Endothelial cell of umbilical vein (primary cell): ENCODE data around the gene PRPF8.

Source experiments
- CTCF ChIP-seq, 2 donors: IDR thresholded peaks; 1 replicate in 1 of 2; 2 replicates in 1 of 2; pipeline ENCODE4 v1.5.1; 2011; ENCODE audit warnings: low read length in 2 of 2, mild to moderate bottlenecking in 2 of 2, moderate library complexity in 2 of 2, control low read depth in 1 of 2, inconsistent platforms in 1 of 2, low read depth in 1 of 2; ENCODE audit not compliant: insufficient read depth in 1 of 2; ENCODE audit errors: extremely low read depth in 1 of 2
- EZH2 ChIP-seq: IDR thresholded peaks from 2 replicates; pipeline ENCODE4 v1.6.1; 2012; ENCODE audit warnings: borderline replicate concordance, low read depth, mild to moderate bottlenecking, moderate library complexity, low read length, inconsistent platforms; ENCODE audit not compliant: severe bottlenecking
- FOS ChIP-seq: IDR thresholded peaks from 2 replicates; pipeline ENCODE4 v1.6.1; 2011; ENCODE audit warnings: mild to moderate bottlenecking, low read length, moderate library complexity, borderline replicate concordance; ENCODE audit not compliant: insufficient read depth
- GATA2 ChIP-seq: IDR thresholded peaks from 2 replicates; pipeline ENCODE4 v1.7.0; 2011; ENCODE audit warnings: low read depth, mild to moderate bottlenecking, moderate library complexity, mixed read lengths, low read length; ENCODE audit not compliant: insufficient read length, insufficient read depth
- MAX ChIP-seq: IDR thresholded peaks from 2 replicates; pipeline ENCODE4 v1.6.1; 2011; ENCODE audit not compliant: insufficient read depth, insufficient read length
- MYC ChIP-seq: IDR thresholded peaks from one replicate; pipeline ENCODE4 v1.6.1; 2011; ENCODE audit warnings: mild to moderate bottlenecking, low read depth, low read length
- POLR2A ChIP-seq: IDR thresholded peaks from 2 replicates; pipeline ENCODE4 v1.6.1; 2012; ENCODE audit warnings: low read depth, mild to moderate bottlenecking, control low read depth, low read length
- POLR2AphosphoS5 ChIP-seq: IDR thresholded peaks from 2 replicates; pipeline ENCODE4 v1.6.1; 2012; ENCODE audit warnings: low read depth, mild to moderate bottlenecking, control low read depth, low read length, moderate library complexity; ENCODE audit not compliant: insufficient read depth

- TF ChIP-seq POLR2AphosphoS5 (no peak), CTCF (IDR thresholded peaks at IDR 0.05; ENCODE audit: extremely low read depth in 1 of 2, insufficient read depth in 1 of 2, low read depth in 1 of 2, low read length in 2 of 2) (no peak), POLR2A (no peak), EZH2 (no peak), MAX (no peak), FOS (no peak), MYC (no peak), GATA2 (no peak)
Observed at GRCh38 chr17:1634841-1635650, 49.6 kb downstream of the PRPF8 start.
